ENCODE measurements around the gene DGCR6L. TPM values are rescaled to one million over a fixed set of nuclear protein-coding genes. Genes with fewer than 3 reads are reported as not detected.
"Not testable (repeated sequence)": the region's sequence is repeated elsewhere in the genome, so short reads cannot be mapped to it uniquely, and the experiment has no call there.

Gene DGCR6L
- total RNA-seq, 1 donor from 2014 or later: 24.1 TPM

DNA sequence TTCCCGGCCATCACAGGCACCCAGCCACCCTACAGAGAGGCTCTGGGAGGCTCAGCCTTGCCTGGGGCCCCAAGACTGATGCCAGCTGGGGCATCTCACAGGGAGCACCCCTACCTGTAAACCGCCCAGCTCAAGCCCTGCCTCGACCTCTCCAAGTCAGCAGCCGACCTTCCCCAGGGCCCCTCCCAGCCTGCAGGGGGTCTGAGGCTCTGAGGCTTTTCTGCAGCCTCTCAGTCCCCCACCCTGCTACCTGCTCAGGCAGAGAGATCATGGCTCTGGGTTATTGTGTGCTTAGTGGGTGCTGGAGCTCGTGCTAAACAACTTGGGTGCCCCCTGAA is 28.6 kb downstream of the DGCR6L start:
- peaks cover 4% of the 10 kb centered on the region for H3K9me3 Mint-ChIP-seq (ENCODE audit: unreplicated experiment)
- H3K27me3 Mint-ChIP-seq (ENCODE audit: unreplicated experiment): no peaks in the 10 kb centered on the region
- H3K4me3 Mint-ChIP-seq (ENCODE audit: unreplicated experiment): no peak overlapping the region

DNA sequence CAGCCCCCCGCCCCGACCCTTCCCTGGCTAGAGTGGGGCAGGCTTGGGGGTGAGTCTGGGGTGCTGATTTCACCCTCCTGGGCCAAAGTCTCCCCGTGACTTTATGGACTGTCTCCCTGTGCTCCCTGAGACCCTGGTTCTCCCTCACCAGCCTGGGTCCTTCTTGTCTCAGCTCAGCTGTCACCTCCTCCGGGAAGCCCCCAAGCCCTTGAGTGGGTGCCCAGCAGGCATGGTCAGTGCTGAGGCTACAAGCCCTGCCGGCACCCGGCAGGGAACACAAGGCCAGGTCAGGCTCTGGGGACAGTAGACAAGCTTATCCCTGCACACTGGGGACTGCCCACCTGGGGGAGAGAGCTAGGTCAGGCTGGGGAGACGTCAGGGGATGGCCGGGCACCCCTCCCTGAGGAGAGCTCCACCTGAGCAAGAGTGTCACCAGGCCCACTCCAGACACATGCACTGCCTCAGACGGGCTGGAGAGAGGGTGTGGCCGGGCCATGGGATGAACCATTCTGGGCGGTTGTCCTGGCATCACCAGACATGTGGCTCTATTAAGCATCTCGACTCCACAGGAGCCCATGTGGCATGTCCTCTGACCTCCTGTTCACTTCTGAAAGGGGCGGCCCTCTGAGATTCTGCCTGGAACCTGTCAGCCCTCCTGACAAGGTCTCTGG is 29.1 kb downstream of the DGCR6L start:
- Mint-ChIP-seq H3K27me3 (ENCODE audit: unreplicated experiment) (no peaks in the 10 kb centered on the region), H3K36me3 (ENCODE audit: unreplicated experiment) (no peaks in the 10 kb centered on the region), H3K27ac (ENCODE audit: unreplicated experiment) (no peak overlapping the region), H3K4me1 (ENCODE audit: low read depth, unreplicated experiment) (peaks cover 7% of the 10 kb centered on the region), H3K4me3 (ENCODE audit: unreplicated experiment) (no peak overlapping the region), H3K9me3 (ENCODE audit: unreplicated experiment) (peaks cover 4% of the 10 kb centered on the region)
- TF ChIP-seq, protein P1, sequence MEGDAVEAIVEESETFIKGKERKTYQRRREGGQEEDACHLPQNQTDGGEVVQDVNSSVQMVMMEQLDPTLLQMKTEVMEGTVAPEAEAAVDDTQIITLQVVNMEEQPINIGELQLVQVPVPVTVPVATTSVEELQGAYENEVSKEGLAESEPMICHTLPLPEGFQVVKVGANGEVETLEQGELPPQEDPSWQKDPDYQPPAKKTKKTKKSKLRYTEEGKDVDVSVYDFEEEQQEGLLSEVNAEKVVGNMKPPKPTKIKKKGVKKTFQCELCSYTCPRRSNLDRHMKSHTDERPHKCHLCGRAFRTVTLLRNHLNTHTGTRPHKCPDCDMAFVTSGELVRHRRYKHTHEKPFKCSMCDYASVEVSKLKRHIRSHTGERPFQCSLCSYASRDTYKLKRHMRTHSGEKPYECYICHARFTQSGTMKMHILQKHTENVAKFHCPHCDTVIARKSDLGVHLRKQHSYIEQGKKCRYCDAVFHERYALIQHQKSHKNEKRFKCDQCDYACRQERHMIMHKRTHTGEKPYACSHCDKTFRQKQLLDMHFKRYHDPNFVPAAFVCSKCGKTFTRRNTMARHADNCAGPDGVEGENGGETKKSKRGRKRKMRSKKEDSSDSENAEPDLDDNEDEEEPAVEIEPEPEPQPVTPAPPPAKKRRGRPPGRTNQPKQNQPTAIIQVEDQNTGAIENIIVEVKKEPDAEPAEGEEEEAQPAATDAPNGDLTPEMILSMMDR (IDR thresholded peaks at IDR 0.05; ENCODE audit: partially characterized antibody, unreplicated experiment): no peak
- DNase-seq: no peak

More for the DNA sequence above, 28.6 kb downstream of the DGCR6L start:
- TF ChIP-seq, protein P1 (IDR thresholded peaks at IDR 0.05; ENCODE audit: partially characterized antibody, unreplicated experiment): no peak
- peaks cover 7% of the 10 kb centered on the region for H3K4me1 Mint-ChIP-seq (ENCODE audit: low read depth, unreplicated experiment)
- H3K36me3 Mint-ChIP-seq (ENCODE audit: unreplicated experiment): no peaks in the 10 kb centered on the region
- DNase-seq: no peak
- H3K27ac Mint-ChIP-seq (ENCODE audit: unreplicated experiment): no peak overlapping the region

DNA sequence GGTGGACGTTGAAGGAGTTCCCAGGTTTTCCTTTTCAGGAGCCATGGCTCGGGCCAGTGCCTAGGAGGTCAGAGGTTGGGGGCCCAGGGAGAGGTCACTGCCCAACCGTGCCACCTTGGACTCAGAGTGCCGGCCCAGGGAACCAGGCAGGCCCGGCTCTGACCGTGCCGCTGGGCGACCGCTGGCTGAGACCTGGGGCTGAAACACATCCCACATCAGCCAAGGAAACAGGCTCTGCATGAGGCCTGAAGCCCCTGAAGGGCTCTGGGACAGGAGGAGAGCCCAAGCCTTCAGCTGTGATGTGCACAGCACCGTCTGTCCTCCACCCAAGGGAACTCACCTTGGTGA is 29.8 kb downstream of the DGCR6L start:
- H3K27ac Mint-ChIP-seq (ENCODE audit: unreplicated experiment): no peak overlapping the region
- TF ChIP-seq, protein P1 (IDR thresholded peaks at IDR 0.05; ENCODE audit: partially characterized antibody, unreplicated experiment): no peak

DNA sequence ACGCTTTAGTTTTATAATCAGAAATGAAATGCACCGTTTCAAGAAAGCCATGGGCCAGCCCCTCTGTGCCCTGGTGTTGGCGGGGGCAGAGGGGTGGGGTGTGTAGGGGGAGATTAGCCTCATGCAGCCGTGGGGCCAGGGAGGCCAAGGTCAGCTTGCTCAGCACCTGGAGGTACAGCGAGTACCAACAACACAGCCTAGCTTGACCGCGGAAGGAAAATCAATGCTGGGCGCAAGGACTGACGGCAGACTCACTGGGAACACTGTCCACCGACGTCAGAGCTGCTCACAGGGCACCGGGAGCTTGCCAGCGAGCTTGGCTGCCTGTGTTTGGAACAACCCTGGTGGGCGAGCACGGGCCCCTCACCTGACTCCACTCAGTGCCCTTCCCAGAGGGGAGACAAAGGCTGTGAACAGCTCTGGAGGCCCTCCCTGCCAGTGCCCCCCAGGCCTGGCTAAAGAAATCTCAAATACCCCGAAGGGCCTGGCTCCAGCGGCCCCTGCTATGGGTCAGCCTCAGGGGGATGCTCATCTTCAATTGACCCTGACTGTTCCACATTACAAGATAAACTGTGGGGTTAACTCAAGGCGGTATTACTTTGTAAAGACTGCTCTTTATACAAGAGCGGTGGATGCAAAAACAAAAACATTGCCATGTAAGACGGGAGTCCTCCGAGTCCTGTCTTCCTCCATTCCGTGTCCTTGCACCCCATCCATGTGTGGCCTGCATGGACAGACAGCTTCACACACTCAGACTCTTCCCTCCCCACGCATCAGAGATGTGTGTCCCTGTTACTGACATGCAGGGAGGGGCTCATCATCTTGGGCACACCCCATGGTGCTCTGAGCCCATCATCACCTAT is 30.4 kb downstream of the DGCR6L start:
- not testable (repeated sequence) for H3K27me3 Mint-ChIP-seq (ENCODE audit: unreplicated experiment); H3K36me3 Mint-ChIP-seq (ENCODE audit: unreplicated experiment); H3K4me3 Mint-ChIP-seq (ENCODE audit: unreplicated experiment); H3K4me1 Mint-ChIP-seq (ENCODE audit: low read depth, unreplicated experiment); H3K9me3 Mint-ChIP-seq (ENCODE audit: unreplicated experiment); H3K27ac Mint-ChIP-seq (ENCODE audit: unreplicated experiment); DNase-seq

More for the DNA sequence above, 29.8 kb downstream of the DGCR6L start:
- Mint-ChIP-seq H3K36me3 (ENCODE audit: unreplicated experiment) (no peaks in the 10 kb centered on the region), H3K9me3 (ENCODE audit: unreplicated experiment) (peaks cover 4% of the 10 kb centered on the region), H3K4me3 (ENCODE audit: unreplicated experiment) (no peak overlapping the region), H3K4me1 (ENCODE audit: low read depth, unreplicated experiment) (peaks cover 7% of the 10 kb centered on the region), H3K27me3 (ENCODE audit: unreplicated experiment) (no peaks in the 10 kb centered on the region)
- no peak for DNase-seq

DNA sequence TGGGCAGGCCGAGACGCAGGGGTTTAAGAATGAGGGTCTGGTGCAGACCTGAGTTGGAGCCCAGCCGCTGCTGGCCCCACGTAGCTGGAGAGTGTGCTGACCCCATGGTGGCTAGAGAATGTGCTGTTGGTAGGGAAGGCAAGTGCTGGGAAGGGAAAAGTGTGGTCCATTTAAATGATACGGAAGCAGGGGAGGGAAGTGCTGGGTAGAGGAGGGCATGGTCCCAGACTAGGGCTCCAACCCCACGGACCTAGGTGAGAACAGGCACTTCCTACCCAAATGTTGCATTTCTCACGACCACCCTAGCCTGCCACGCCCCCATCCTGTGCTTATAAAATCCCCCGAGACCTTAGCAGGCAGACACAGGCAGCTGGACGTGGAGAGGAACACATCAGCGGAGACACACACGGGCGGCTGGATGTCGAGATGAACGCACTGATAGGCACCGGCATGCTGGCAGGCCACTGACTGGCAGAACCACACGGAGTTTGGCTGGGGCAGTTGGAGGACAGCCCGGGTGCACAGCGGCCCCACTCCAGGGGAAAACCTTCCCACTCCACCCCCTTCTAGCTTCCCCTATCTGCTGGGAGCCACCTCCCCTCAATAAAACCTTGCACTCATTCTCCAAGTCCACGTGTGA is 33.0 kb downstream of the DGCR6L start:
- not testable (repeated sequence) for H3K4me1 Mint-ChIP-seq (ENCODE audit: low read depth, unreplicated experiment); H3K27ac Mint-ChIP-seq (ENCODE audit: unreplicated experiment); DNase-seq; H3K4me3 Mint-ChIP-seq (ENCODE audit: unreplicated experiment); H3K27me3 Mint-ChIP-seq (ENCODE audit: unreplicated experiment); H3K36me3 Mint-ChIP-seq (ENCODE audit: unreplicated experiment); H3K9me3 Mint-ChIP-seq (ENCODE audit: unreplicated experiment)

DNA sequence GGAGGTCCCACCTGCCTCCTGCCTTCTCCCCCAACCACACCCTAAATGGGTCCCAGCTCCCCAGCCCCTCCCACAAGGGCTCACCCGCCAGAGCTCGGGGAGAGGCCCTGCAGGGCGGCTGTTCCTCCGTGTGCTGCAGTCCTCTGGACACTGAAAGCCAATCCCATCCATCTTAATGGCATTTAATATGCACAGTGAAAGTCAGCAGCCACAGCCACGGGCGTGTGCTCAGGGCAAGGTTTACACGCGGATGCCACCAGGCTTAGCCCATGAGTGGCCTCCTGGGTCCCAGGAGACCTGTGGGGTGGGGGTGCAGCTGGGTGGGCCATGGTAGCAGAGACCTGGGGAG is 33.6 kb downstream of the DGCR6L start:
- not testable (repeated sequence) for H3K27me3 Mint-ChIP-seq (ENCODE audit: unreplicated experiment); H3K36me3 Mint-ChIP-seq (ENCODE audit: unreplicated experiment); H3K4me1 Mint-ChIP-seq (ENCODE audit: low read depth, unreplicated experiment); H3K4me3 Mint-ChIP-seq (ENCODE audit: unreplicated experiment); H3K9me3 Mint-ChIP-seq (ENCODE audit: unreplicated experiment); H3K27ac Mint-ChIP-seq (ENCODE audit: unreplicated experiment); DNase-seq
